Measurements from ENCODE around the gene CD38.
A peak's percentile ranks its signal among the peaks of the same experiment; 100 is the strongest.
"Not testable (repeated sequence)": the region's sequence is repeated elsewhere in the genome, so short reads cannot be mapped to it uniquely, and the experiment has no call there.

CD38 gene

GRCh38 chr4:15778289-15779241 is at the start of gene CD38:
Gene CD38, plus strand, starts transcription at chr4:15778328. Its CDS starts 87 bp downstream, at chr4:15778415.
- TF ChIP-seq JUND (IDR thresholded peaks at IDR 0.05; ENCODE audit: low read depth), result no peak
- in situ Hi-C loops (cut with HindIII; ENCODE audit: low pct_unique_long_range_greater_than_20kb, low sequenced_read_pairs), result no loop called here
- DNase-seq (ENCODE audit: low read depth in 1 of 2, low spot score in 1 of 2), result no peak

DNA sequence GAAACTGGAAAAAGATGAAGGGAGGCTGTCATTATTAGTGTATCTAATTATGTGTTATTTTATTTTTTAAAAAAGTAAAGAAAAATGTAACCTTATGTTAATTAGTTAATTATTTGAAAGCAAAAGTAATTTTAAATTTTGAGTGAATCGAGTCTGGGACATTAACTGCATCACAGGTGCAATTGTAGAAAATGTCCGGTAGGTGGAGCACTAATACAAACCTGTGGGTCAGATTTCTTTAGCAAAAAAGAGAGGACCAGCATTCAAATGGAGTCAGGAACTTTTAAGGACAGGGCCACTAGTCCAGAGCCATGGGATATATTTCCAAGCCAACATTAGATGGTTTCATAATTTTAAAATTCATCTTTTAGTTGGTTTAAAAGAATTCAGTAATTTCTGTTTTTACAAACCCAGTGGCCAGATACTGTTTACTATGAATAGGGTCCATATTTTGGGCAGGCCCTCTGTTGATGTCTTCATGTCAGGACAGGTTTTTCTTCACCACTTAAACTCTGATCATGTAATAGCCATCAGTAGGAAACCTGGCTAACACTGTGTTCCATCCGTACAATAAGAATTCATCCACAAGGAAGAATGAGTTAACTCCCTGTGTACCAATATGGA is 48.1 kb upstream of the CD38 start:
- in situ Hi-C loops (cut with HindIII; ENCODE audit: low pct_unique_long_range_greater_than_20kb, low sequenced_read_pairs), result no loop called here
- DNase-seq (ENCODE audit: low read depth in 1 of 2, low spot score in 1 of 2), result peak; percentile 22 to 53
- no peak for TF ChIP-seq JUND (IDR thresholded peaks at IDR 0.05; ENCODE audit: low read depth)

DNA sequence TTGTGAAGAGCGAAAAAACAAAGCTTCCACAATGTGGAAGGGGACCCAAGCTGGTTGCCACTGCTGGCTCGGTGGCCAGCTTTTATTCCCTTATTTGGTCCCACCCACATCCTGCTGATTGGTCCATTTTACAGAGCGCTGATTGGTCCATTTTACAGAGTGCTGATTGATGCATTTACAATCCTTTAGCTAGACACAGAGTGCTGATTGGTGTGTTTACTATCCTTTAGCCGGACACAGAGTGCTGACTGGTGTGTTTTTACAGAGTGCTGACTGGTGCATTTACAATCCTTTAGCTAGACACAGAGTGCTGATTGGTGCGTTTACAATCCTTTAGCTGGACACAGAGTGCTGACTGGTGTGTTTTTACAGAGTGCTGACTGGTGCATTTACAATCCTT is 45.1 kb upstream of the CD38 start:
- DNase-seq (ENCODE audit: low read depth in 1 of 2, low spot score in 1 of 2); in situ Hi-C loops (cut with HindIII; ENCODE audit: low pct_unique_long_range_greater_than_20kb, low sequenced_read_pairs): not testable (repeated sequence)

DNA sequence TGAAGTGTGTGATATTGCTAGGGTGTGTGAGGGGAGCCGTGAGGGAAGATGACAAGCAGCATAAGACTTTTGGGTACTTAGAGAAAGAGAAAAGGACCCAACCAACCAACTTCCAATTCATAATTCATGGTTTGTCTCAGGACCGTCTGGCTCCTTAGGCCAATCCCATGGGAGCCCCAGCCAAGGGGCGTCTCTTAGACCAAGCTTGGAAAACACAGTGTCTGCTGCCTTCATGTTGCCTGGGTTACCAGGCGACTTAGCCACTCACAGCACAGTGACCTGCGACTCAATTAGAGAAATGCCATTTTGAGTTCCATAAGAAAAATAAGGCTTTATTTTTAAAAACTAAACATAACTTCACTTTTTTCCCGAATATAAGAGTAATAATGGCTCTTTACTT is 42.6 kb upstream of the CD38 start:
- no peak for DNase-seq (ENCODE audit: low read depth in 1 of 2, low spot score in 1 of 2)
- in situ Hi-C loops (cut with HindIII; ENCODE audit: low pct_unique_long_range_greater_than_20kb, low sequenced_read_pairs), result no loop called here
- TF ChIP-seq JUND (IDR thresholded peaks at IDR 0.05; ENCODE audit: low read depth), result no peak

DNA sequence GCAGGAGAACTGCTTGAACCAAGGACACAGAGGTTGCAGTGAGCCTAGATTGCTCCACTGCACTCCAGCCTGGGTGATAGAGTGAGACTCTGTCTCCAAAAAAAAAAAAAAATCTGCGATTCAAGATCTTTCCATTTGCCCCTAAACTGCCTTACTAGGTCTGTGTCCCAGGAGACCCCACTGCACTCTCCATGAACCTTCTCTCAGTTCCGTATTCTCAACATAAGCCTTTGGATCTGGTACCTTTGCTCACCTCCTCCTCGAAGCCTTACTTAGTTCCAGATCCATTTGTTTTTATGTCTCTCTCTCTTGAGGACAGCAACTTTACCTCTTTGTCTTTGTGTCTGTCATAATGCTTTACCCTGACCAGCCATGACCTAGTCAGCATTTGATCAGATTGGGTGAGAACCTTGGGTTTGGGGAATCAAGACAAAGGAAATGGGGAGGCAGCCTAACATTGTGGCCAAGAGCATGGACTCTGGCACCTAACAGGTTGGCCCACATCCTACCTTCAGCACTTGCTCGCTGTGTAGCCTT is 41.5 kb upstream of the CD38 start:
- TF ChIP-seq JUND (IDR thresholded peaks at IDR 0.05; ENCODE audit: low read depth), result no peak
- in situ Hi-C loops (cut with HindIII; ENCODE audit: low pct_unique_long_range_greater_than_20kb, low sequenced_read_pairs), result no loop called here
- no peak for DNase-seq (ENCODE audit: low read depth in 1 of 2, low spot score in 1 of 2)

- in situ Hi-C loops (cut with HindIII; ENCODE audit: low pct_unique_long_range_greater_than_20kb, low sequenced_read_pairs), result no loop called here
- no peak for TF ChIP-seq JUND (IDR thresholded peaks at IDR 0.05; ENCODE audit: low read depth)
- DNase-seq (ENCODE audit: low read depth in 1 of 2, low spot score in 1 of 2), result no peak
Measured at GRCh38 chr4:15737255-15737654, 40.9 kb upstream of the CD38 start.

DNA sequence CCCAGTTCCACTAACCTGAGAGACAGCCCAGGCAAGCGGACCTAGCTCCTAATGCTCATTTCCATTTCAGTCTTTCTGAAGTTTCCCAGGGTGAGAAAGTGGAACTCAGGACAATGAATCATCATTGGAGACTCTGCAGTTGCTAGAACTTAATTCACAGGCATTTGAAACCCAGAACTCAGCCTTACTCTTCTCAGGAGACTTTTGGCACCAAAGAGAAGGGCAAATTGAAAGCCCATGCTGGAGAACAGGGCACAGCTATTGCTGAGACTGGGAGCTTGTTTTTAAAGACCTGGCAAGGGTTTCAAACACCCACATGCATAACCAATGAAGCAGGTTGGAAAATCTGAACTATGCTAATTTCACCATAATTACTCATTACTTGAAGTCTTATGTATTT is 39.3 kb upstream of the CD38 start:
- DNase-seq (ENCODE audit: low read depth in 1 of 2, low spot score in 1 of 2), result no peak
- in situ Hi-C loops (cut with HindIII; ENCODE audit: low pct_unique_long_range_greater_than_20kb, low sequenced_read_pairs), result no loop called here
- TF ChIP-seq JUND (IDR thresholded peaks at IDR 0.05; ENCODE audit: low read depth), result no peak

GRCh38 chr4:15740764-15741404 is 37.2 kb upstream of the CD38 start:
- DNase-seq (ENCODE audit: low read depth in 1 of 2, low spot score in 1 of 2), result peak in 1 of 2 experiments; percentile 55
- in situ Hi-C loops (cut with HindIII; ENCODE audit: low pct_unique_long_range_greater_than_20kb, low sequenced_read_pairs), result no loop called here
- TF ChIP-seq JUND (IDR thresholded peaks at IDR 0.05; ENCODE audit: low read depth), result no peak

DNA sequence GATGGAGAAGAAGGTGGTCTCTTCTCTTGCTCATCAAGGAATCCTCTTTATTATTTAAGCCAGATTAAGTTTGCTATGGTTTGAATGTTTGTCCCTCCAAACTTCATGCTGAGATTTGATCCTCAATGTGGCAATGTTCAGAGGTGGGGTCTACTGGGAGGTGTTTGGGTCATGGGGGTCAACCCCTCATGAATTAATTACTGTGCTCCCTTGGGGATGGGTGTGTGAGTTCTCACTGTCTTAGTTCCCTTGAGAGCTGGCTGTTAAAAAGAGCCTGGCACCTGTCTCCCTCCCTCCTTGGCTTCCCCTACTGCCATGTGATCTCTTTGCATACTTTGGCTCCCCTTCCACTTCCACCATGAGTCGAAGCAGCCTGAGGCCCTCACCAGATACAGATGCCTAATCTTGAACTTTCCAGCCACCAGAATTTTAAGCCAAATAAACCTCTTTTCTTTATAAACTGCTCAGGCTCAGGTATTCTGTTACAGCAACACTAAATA is 36.0 kb upstream of the CD38 start:
- in situ Hi-C loops (cut with HindIII; ENCODE audit: low pct_unique_long_range_greater_than_20kb, low sequenced_read_pairs), result no loop called here
- no peak for TF ChIP-seq JUND (IDR thresholded peaks at IDR 0.05; ENCODE audit: low read depth)
- DNase-seq (ENCODE audit: low read depth in 1 of 2, low spot score in 1 of 2), result no peak

GRCh38 chr4:15742637-15743036 is 35.5 kb upstream of the CD38 start:
- in situ Hi-C loops (cut with HindIII; ENCODE audit: low pct_unique_long_range_greater_than_20kb, low sequenced_read_pairs), result no loop called here
- no peak for DNase-seq (ENCODE audit: low read depth in 1 of 2, low spot score in 1 of 2)
- TF ChIP-seq JUND (IDR thresholded peaks at IDR 0.05; ENCODE audit: low read depth), result no peak

DNA sequence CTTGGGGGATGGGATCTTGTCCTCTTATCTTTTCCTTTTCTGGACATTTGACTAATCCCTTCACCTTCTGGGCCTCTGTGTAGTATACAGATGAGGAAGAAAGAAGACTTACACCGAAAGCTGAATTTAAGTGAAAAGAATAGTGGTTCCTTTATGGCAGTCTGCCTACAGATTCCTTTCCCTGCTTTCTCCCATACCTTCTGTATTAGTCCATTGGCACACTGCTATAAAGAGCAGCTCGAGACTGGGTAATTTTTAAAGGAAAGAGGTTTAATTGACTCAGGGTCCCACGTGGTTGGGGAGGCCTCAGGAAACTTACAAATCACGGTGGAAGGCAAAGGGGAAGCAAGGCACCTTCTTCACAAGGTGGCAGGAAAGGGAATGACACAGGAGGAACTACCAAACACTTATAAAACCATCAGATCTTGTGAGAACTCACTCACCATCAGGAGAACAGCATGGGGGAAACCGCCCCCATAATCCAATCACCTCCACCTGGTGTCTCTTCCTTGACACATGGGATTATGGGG is 34.0 kb upstream of the CD38 start:
- in situ Hi-C loops (cut with HindIII; ENCODE audit: low pct_unique_long_range_greater_than_20kb, low sequenced_read_pairs), result no loop called here
- TF ChIP-seq JUND (IDR thresholded peaks at IDR 0.05; ENCODE audit: low read depth), result no peak
- no peak for DNase-seq (ENCODE audit: low read depth in 1 of 2, low spot score in 1 of 2)

DNA sequence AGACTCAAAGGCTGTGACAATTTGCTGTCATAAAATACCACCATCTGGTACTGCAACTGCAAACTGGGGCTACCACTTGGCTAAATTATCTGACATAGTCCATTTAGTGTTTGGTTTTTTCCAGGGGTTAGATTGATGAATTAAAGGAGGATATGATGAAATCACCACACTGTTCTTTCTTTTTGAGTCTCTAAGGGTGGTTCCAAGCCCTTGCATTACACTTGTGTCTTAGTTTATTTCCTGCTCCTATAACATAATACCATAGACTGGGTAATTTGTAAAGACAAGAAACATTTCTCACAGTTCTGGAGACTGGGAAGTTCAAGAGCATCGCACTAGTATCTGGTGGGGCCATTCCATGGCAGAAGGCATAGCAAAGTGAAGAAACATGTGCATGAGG is 32.0 kb upstream of the CD38 start:
- in situ Hi-C loops (cut with HindIII; ENCODE audit: low pct_unique_long_range_greater_than_20kb, low sequenced_read_pairs), result no loop called here
- TF ChIP-seq JUND (IDR thresholded peaks at IDR 0.05; ENCODE audit: low read depth), result no peak
- DNase-seq (ENCODE audit: low read depth in 1 of 2, low spot score in 1 of 2), result no peak
